SU-DHL-6 (cell line): ENCODE results near the gene BCL3.

Source experiments
- H2AFZ ChIP-seq: fragments of 200-600 bp; sonication (generic); 2 replicates; pipeline ENCODE4 v1.6.1; 2014; ENCODE audit warnings: low read depth, mild to moderate bottlenecking, moderate library complexity, mixed read lengths, antibody characterized with exemption, low read length; ENCODE audit not compliant: severe bottlenecking
- H3F3A ChIP-seq: fragments of 200-600 bp; shearing (Covaris generic); 2 replicates; pipeline ENCODE4 v1.6.0; 2016; ENCODE audit warnings: antibody characterized with exemption, mild to moderate bottlenecking; ENCODE audit not compliant: insufficient read depth
- H3K27ac ChIP-seq: fragments of 200-600 bp; sonication (generic); 2 replicates; pipeline ENCODE4 v1.5.1; 2016; ENCODE audit warnings: low read depth, mild to moderate bottlenecking, low read length, moderate library complexity, mixed read lengths
- H3K27me3 ChIP-seq: fragments of 200-600 bp; sonication (generic), shearing (Covaris generic); 2 replicates; pipeline ENCODE4 v1.6.0; 2014; ENCODE audit warnings: mild to moderate bottlenecking, low read length
- H3K36me3 ChIP-seq: fragments of 200-600 bp; sonication (generic); 2 replicates; pipeline ENCODE4 v1.6.1; 2014; ENCODE audit warnings: mild to moderate bottlenecking, low read length, mixed read lengths
- H3K4me2 ChIP-seq: fragments of 300-600, 200-600 bp; shearing (Covaris generic), sonication (generic); 2 replicates; pipeline ENCODE4 v1.6.0; 2014; ENCODE audit warnings: low read length, low read depth, mild to moderate bottlenecking; ENCODE audit not compliant: poor library complexity, severe bottlenecking
- H3K4me3 ChIP-seq: fragments of 200-600 bp; sonication (generic); 2 replicates; pipeline ENCODE4 v1.5.1; 2014; ENCODE audit warnings: antibody characterized with exemption, low read length, mild to moderate bottlenecking, mixed read lengths; ENCODE audit not compliant: insufficient read depth, poor library complexity, severe bottlenecking
- H3K79me2 ChIP-seq: fragments of 200-600 bp; sonication (generic); 2 replicates; pipeline ENCODE4 v1.6.1; 2014; ENCODE audit warnings: mild to moderate bottlenecking, low read length, moderate library complexity; ENCODE audit not compliant: insufficient read depth
- H3K9ac ChIP-seq: fragments of 200-600 bp; sonication (generic); 2 replicates; pipeline ENCODE4 v1.7.0; 2014; ENCODE audit warnings: mild to moderate bottlenecking, low read length
- H3K9me2 ChIP-seq: fragments of 200-600 bp; sonication (generic); replicated peaks from 2 replicates; pipeline ENCODE4 v1.6.1; 2014; ENCODE audit warnings: low read length; ENCODE audit not compliant: insufficient read depth
- H3K9me3 ChIP-seq: fragments of 200-600 bp; sonication (generic); 2 replicates; pipeline ENCODE4 v1.6.1; 2014; ENCODE audit warnings: low read length, mixed read lengths; ENCODE audit not compliant: insufficient read depth
- H4K20me1 ChIP-seq: fragments of 200-600 bp; sonication (generic); 2 replicates; pipeline ENCODE4 v1.6.1; 2014; ENCODE audit warnings: low read depth, mild to moderate bottlenecking, antibody characterized with exemption, low read length, moderate library complexity, mixed read lengths
- EZH2phosphoT487 ChIP-seq: fragments of 200-600 bp; sonication (generic), shearing (Covaris generic); conservative IDR thresholded peaks from 2 replicates; pipeline ENCODE4 v1.6.1; 2018; ENCODE audit warnings: mild to moderate bottlenecking, antibody characterized with exemption, low read length, moderate library complexity, mixed read lengths
- TF ChIP-seq, protein P1 (sequence below): fragments of 200-600 bp; sonication (generic); IDR thresholded peaks from one replicate; pipeline ENCODE4 v1.5.1; 2017; ENCODE audit warnings: antibody characterized with exemption, mild to moderate bottlenecking, low read length, moderate library complexity; ENCODE audit not compliant: insufficient read depth, poor library complexity, severe bottlenecking

BCL3 gene

DNA sequence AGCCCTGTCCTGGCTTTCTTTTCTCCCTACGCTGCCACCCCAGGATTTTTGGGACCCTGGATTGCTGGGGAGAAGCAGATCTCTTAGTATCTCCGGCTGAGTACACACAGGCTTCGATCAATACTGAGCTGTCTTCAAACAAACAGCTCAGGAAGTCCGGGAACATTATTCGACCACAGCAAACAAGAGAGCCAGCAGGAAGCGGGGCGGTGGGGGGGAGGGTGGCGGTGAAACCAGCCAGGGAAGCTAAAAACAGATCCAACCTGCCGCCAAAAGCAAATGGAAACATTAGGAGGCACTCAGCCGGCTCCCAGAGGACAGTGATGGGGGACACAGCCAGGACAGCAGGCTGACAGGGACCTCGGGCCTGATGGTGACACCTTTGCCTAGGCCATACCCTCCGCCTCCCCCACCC is 48.2 kb downstream of the BCL3 start:
- Histone ChIP-seq H3K27ac (no peak overlapping the region), H3K4me3 (no peak overlapping the region), H3K9me2 (no peaks in the 10 kb centered on the region), H3K9ac (no peak overlapping the region), H3K79me2 (no peaks in the 10 kb centered on the region), H3K4me2 (no peak overlapping the region), H3K9me3 (no peaks in the 10 kb centered on the region), H3K36me3 (no peaks in the 10 kb centered on the region), H3K27me3 (no peaks in the 10 kb centered on the region), H4K20me1 (no peaks in the 10 kb centered on the region), H2AFZ (no peak overlapping the region), H3F3A (no peaks in the 10 kb centered on the region)
- TF ChIP-seq, protein P1, sequence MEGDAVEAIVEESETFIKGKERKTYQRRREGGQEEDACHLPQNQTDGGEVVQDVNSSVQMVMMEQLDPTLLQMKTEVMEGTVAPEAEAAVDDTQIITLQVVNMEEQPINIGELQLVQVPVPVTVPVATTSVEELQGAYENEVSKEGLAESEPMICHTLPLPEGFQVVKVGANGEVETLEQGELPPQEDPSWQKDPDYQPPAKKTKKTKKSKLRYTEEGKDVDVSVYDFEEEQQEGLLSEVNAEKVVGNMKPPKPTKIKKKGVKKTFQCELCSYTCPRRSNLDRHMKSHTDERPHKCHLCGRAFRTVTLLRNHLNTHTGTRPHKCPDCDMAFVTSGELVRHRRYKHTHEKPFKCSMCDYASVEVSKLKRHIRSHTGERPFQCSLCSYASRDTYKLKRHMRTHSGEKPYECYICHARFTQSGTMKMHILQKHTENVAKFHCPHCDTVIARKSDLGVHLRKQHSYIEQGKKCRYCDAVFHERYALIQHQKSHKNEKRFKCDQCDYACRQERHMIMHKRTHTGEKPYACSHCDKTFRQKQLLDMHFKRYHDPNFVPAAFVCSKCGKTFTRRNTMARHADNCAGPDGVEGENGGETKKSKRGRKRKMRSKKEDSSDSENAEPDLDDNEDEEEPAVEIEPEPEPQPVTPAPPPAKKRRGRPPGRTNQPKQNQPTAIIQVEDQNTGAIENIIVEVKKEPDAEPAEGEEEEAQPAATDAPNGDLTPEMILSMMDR, result no peak
- TF ChIP-seq EZH2phosphoT487, result no peak

- no peaks in the 10 kb centered on the region for H3K9me2 ChIP-seq
- H3K9ac ChIP-seq, result no peak overlapping the region
- TF ChIP-seq EZH2phosphoT487, result no peak
- TF ChIP-seq, protein P1, result no peak
- H3K79me2 ChIP-seq, result no peaks in the 10 kb centered on the region
- H3K27me3 ChIP-seq, result no peaks in the 10 kb centered on the region
- H3K4me2 ChIP-seq, result no peak overlapping the region
- no peak overlapping the region for H2AFZ ChIP-seq
- no peaks in the 10 kb centered on the region for H3F3A ChIP-seq
- no peaks in the 10 kb centered on the region for H3K36me3 ChIP-seq
- H4K20me1 ChIP-seq, result no peaks in the 10 kb centered on the region
- no peak overlapping the region for H3K27ac ChIP-seq
- no peak overlapping the region for H3K4me3 ChIP-seq
- H3K9me3 ChIP-seq, result no peaks in the 10 kb centered on the region
Observed at GRCh38 chr19:44799627-44800346, 51.3 kb downstream of the BCL3 start.

GRCh38 chr19:44800461-44800860 is 52.0 kb downstream of the BCL3 start:
- Histone ChIP-seq H3K9me3 (no peaks in the 10 kb centered on the region), H3K36me3 (no peaks in the 10 kb centered on the region), H3K4me2 (no peak overlapping the region), H3K9ac (no peak overlapping the region), H2AFZ (no peak overlapping the region), H3K79me2 (no peaks in the 10 kb centered on the region), H3K9me2 (no peaks in the 10 kb centered on the region), H3K27me3 (no peaks in the 10 kb centered on the region), H3K27ac (no peak overlapping the region), H3K4me3 (no peak overlapping the region), H3F3A (no peaks in the 10 kb centered on the region), H4K20me1 (no peaks in the 10 kb centered on the region)
- TF ChIP-seq, protein P1, result peak; percentile 88
- no peak for TF ChIP-seq EZH2phosphoT487
